Epithelial cell of esophagus (primary cell): Measurements from ENCODE around the gene DBH.
"Not testable (repeated sequence)": the region's sequence is repeated elsewhere in the genome, so short reads cannot be mapped to it uniquely, and the experiment has no call there.

ENCODE experiments used
- DNase-seq: peaks from one replicate; pipeline ENCODE4 v3.0.0; 2010; ENCODE audit warnings: low read depth
- H3K4me3 ChIP-seq: 2 replicates; pipeline ENCODE4 v1.5.1; 2011; ENCODE audit warnings: mild to moderate bottlenecking, low read length, control low read depth
- CTCF ChIP-seq: IDR thresholded peaks from 2 replicates; pipeline ENCODE4 v1.5.1; 2011; ENCODE audit warnings: low read depth, mild to moderate bottlenecking, low read length, control low read depth, inconsistent platforms; ENCODE audit not compliant: insufficient read depth; ENCODE audit errors: missing control alignments

Gene DBH

DNA sequence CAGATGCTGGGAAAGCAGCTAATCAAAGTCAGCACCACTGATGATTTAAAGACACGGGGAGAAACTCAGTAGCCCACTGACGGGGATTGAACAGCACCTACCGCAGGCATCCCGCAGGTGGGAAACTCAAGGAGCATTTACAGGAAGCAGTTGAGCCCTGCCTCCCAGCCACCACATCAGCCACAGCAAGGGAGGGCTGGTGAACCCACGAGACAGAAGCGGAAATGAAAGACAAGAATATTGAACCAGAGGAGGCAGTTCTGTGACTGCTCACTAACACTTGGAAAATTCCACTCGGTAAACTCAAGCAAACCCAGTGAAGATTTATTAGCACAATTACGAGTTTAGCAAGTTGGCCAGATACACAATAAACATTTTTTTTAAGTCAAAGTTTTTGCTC is 16.4 kb upstream of the DBH start:
- H3K4me3 ChIP-seq, result no peak overlapping the region
- DNase-seq, result no peak

DNA sequence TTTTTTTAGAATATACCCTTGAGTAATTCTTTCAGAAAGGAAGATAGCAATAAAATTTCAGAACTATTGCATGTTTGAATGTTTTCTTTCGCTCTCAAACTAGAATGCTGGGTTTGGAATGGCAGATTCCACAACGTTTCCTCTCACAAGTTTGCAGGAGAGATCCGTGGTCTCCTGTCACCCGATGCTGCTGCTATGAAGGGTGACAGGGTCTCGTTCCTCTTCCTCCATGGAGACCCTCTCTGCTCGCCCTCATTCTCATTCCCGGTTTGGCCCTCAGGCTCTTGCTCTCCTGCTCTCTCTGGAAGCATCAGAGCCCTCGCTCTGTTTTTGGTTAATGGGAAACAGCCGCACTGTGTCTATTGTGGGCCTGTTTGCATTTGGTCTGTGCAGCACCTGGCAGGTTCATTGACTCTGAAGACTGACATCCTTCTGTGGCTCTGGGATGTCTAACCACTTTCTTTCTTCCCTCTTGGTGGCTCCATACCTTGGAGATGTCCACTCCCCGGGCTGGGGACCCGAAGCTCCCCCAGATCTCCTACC is 14.4 kb upstream of the DBH start:
- no peak for TF ChIP-seq CTCF
- no peak for DNase-seq

More for the DNA sequence above, 16.4 kb upstream of the DBH start:
- no peak for TF ChIP-seq CTCF

GRCh38 chr9:133622555-133622954 is 13.6 kb upstream of the DBH start:
- no peak for DNase-seq
- no peak for TF ChIP-seq CTCF
- H3K4me3 ChIP-seq, result no peak overlapping the region

More for the DNA sequence above, 14.4 kb upstream of the DBH start:
- H3K4me3 ChIP-seq, result no peak overlapping the region

DNA sequence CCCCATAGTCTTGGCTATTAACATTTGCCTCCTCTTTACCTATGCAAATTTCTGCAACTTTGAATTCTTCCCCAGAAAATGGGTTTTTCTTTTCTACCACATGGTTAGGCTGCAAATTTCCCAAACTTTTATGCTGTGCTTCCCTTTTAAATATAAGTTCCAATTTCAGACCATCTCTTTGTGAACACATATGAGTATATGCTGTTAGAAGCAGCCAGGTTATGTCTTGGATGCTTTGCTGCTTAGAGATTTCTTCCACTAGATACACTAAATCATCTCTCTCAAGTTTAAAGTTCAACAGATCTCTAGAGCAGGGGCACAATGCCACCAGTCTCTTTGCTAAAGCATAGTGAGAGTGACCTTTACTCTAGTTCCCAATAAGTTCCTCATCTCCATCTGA is 10.2 kb upstream of the DBH start:
- H3K4me3 ChIP-seq, DNase-seq: not testable (repeated sequence)

DNA sequence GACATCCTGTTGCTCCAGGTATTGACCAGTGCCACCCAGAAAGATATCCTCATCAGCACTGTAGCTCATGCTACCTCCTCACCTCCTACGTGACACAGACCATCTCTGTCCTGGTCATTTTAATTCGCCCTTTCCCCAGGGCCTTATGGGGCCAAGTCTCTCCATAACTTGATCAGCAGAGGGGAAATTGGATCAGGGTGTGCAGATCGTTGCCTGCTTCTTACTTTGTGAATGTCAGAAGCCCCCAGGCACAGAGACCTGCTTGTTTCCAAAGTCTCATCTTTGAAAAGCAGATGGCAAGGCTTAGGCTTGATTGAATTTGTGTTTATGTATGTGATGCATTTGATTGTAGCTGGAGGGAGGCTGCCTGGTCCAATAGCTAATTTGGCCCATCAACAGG is 8.8 kb upstream of the DBH start:
- TF ChIP-seq CTCF, result no peak
- no peak for DNase-seq
- H3K4me3 ChIP-seq, result no peak overlapping the region

DNA sequence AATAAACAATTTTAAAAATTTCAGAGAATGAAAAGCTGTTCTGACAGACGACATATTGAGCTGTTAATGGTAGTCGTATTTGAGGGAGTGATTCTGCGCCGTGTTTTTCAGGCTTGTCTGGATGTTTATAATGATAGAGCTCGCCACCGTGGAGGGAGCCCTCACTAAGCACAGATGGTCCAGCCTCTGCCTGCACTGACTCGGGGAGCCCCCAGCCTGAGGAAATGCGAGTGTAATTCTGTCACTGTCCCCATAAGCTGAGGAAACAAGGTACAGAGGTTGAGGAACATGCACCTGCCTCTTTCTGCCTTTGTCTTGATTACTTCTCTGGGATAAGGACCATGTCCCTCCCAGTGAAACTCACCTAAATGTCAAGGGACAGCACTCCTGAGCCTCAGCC is 7.4 kb upstream of the DBH start:
- DNase-seq, result no peak
- no peak overlapping the region for H3K4me3 ChIP-seq
- TF ChIP-seq CTCF, result no peak

GRCh38 chr9:133629221-133630110 is 6.7 kb upstream of the DBH start:
- no peak for DNase-seq
- no peak for TF ChIP-seq CTCF
- no peak overlapping the region for H3K4me3 ChIP-seq
